ENCODE measurements around the gene HSD11B1L.
"Not testable (repeated sequence)": the region's sequence is repeated elsewhere in the genome, so short reads cannot be mapped to it uniquely, and the experiment has no call there.

Gene HSD11B1L

GRCh38 chr19:5733172-5733571 is 52.3 kb downstream of the HSD11B1L start:
- DNase-seq (ENCODE audit: low spot score) = not testable (repeated sequence)
